HepG2 (cell line): Measurements from ENCODE around the gene SLC22A7. TPM values are rescaled to one million over a fixed set of nuclear protein-coding genes. Genes with fewer than 3 reads are reported as not detected.

ENCODE experiments used
- DNMT3B ChIP-seq: conservative IDR thresholded peaks from 2 replicates; pipeline ENCODE4 v1.6.1; 2016; ENCODE audit warnings: missing biosample characterization, control low read depth
- EEA1 ChIP-seq: sonication (generic); formaldehyde crosslinking; IDR thresholded peaks from 2 replicates; pipeline ENCODE4 v1.5.1; 2020; ENCODE audit warnings: mild to moderate bottlenecking, missing genetic modification reagents, borderline replicate concordance
- FOXP4 ChIP-seq: sonication (generic); formaldehyde crosslinking; IDR thresholded peaks from 2 replicates; pipeline ENCODE4 v1.4.0; 2020; ENCODE audit warnings: missing genetic modification reagents
- KAT8 ChIP-seq: IDR thresholded peaks from 2 replicates; pipeline ENCODE4 v1.6.1; 2016; ENCODE audit warnings: missing genetic modification reagents, missing compliant biosample characterization
- KLF15 ChIP-seq: sonication (generic); formaldehyde crosslinking; IDR thresholded peaks from 2 replicates; pipeline ENCODE4 v1.8.1; 2023; ENCODE audit warnings: borderline replicate concordance, mild to moderate bottlenecking, inconsistent platforms, missing genetic modification reagents, mixed read lengths
- NR2F6 ChIP-seq, 2 experiments: IDR thresholded peaks; 2 replicates each; pipeline ENCODE4 v1.6.1; 2016; ENCODE audit warnings: antibody characterized with exemption in 1 of 2, mild to moderate bottlenecking in 1 of 2
- PHF5A ChIP-seq: IDR thresholded peaks from one replicate; pipeline ENCODE4 v1.6.1; 2018; ENCODE audit warnings: low read depth, missing genetic modification reagents; ENCODE audit not compliant: unreplicated experiment
- PITX1 ChIP-seq: sonication (generic); formaldehyde crosslinking; IDR thresholded peaks from 2 replicates; pipeline ENCODE4 v1.5.1; 2020; ENCODE audit warnings: mild to moderate bottlenecking, missing genetic modification reagents
- TOPORS ChIP-seq: sonication (generic); formaldehyde crosslinking; IDR thresholded peaks from 2 replicates; pipeline ENCODE4 v1.8.0; 2023; ENCODE audit warnings: mild to moderate bottlenecking, missing genetic modification reagents
- ZBTB20 ChIP-seq: sonication (generic); formaldehyde crosslinking; IDR thresholded peaks from 2 replicates; pipeline ENCODE4 v1.8.1; 2023; ENCODE audit warnings: missing genetic modification reagents, low read depth, mild to moderate bottlenecking, borderline replicate concordance
- ZFP90 ChIP-seq: sonication (generic); formaldehyde crosslinking; IDR thresholded peaks from 2 replicates; pipeline ENCODE4 v1.8.0; 2022; ENCODE audit warnings: missing genetic modification reagents, mild to moderate bottlenecking, inconsistent platforms, borderline replicate concordance
- ZNF225 ChIP-seq: sonication (generic); formaldehyde crosslinking; IDR thresholded peaks from 2 replicates; pipeline ENCODE4 v1.4.0; 2020; ENCODE audit warnings: mild to moderate bottlenecking, missing genetic modification reagents
- ZNF563 ChIP-seq: sonication (generic); formaldehyde crosslinking; IDR thresholded peaks from 2 replicates; pipeline ENCODE4 v1.8.0; 2022; ENCODE audit warnings: mild to moderate bottlenecking, moderate library complexity, missing genetic modification reagents
- ZNF574 ChIP-seq: sonication (generic); formaldehyde crosslinking; IDR thresholded peaks from 2 replicates; pipeline ENCODE4 v1.4.0; 2020; ENCODE audit warnings: missing genetic modification reagents
- ZNF687 ChIP-seq: sonication (generic); formaldehyde crosslinking; IDR thresholded peaks from 2 replicates; pipeline ENCODE4 v1.5.1; 2020; ENCODE audit warnings: mild to moderate bottlenecking, missing genetic modification reagents, moderate library complexity
- polyA plus RNA-seq, 8 experiments: library from polyadenylated mRNA; depleted of rRNA in 3 of 8; stranded (reverse) in 7 of 8; unstranded in 1 of 8; fragments of >200 nt; fragmentation: Illumina TruSeq in 4 of 8; extraction: Trizol in 4 of 8; gene quantifications; 2 replicates each; pipeline versions ENCODE4 v1.2.1 to v1.2.3, GENCODE V29; 2011 to 2016; ENCODE audit warnings: low read depth in 4 of 8, missing spikeins in 1 of 8, mixed read lengths in 1 of 8; ENCODE audit not compliant: insufficient read depth in 1 of 8
- total RNA-seq, 5 experiments: library from RNA; depleted of rRNA; stranded (reverse); fragments of >200 nt; fragmentation: Illumina TruSeq; extraction: Trizol; gene quantifications; 2 replicates each; pipeline ENCODE4 v1.2.3, GENCODE V29; 2016; ENCODE audit warnings: low read depth in 1 of 5
- TF ChIP-seq, protein P1 (sequence below): sonication (generic); formaldehyde crosslinking; IDR thresholded peaks from 2 replicates; pipeline ENCODE4 v1.8.1; 2023; ENCODE audit warnings: mild to moderate bottlenecking, moderate library complexity, missing genetic modification reagents

Gene SLC22A7
- total and polyA plus RNA-seq, 2 of the 13 experiments (the other 11 are each of a cell fraction or from before 2014, with no cell fraction given): 5.3 to 22.6 TPM

DNA sequence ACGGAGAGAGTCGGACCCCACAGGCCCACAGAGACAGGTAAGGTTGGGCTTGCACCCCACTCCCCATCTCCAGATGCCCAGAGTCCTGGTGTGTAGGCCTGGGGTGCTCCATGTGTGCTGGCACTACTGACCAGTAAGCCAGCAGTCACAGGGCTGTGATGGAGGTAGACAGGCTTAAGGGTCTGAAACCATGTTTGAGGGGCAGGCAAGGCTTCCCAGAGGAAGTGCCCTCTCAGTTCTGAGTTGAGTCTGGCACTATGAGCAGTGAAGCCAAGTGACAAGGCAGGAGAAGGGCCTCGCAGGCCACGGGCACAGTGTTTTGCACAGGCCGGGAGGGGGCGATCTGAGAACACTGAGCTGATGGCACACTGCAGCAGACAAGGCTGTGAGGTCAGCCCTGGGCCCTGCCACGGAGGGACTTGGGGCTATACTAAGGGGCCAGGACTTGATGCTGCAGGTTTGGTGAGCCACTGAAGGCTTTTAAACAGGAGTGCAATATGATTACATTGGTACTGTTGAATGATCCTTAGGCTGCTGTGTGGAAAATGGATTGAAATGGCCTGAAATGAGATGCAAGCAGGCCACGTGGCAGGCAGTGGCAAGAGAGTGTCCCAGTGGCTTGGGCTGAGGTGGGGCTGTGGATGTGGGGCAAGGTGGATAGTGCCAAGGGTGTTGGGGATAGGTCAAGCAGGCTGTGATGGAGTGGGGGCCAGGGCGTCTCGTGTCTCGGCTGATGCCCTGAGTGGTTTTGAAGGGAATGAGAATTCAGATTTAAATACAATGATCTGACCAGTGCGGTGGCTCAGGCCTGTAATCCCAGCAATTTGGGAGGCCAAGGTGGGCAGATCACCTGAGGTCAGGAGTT, 34.5 kb upstream of the SLC22A7 start (continued):
- TF ChIP-seq ZNF687 (CRISPR knock-in tag): peak; percentile 94
- no peak; the same call in 1 of the 2 replicates for TF ChIP-seq ZFP90 (CRISPR knock-in tag)
- TF ChIP-seq PHF5A (CRISPR knock-in tag): peak; percentile 63
- TF ChIP-seq ZBTB20 (CRISPR knock-in tag): 0 out of 2 replicates have a peak, but pooled peaks have one; percentile 33
- TF ChIP-seq TOPORS (CRISPR knock-in tag): peak; percentile 73; the same call in 1 of the 2 replicates
- TF ChIP-seq FOXP4 (CRISPR knock-in tag): no peak
- TF ChIP-seq ZNF574 (CRISPR knock-in tag): peak; percentile 33; the same call in 1 of the 2 replicates
- TF ChIP-seq PITX1: no peak; the same call in 1 of the 2 replicates
- no peak for TF ChIP-seq NR2F6 (IDR thresholded peaks at IDR 0.05)
- peak; percentile 84; the same call in 1 of the 2 replicates for TF ChIP-seq NR2F6 (CRISPR knock-in tag; IDR thresholded peaks at IDR 0.05)
- no peak for TF ChIP-seq KLF15 (CRISPR knock-in tag)
- no peak; the same call in none of the 2 replicates for TF ChIP-seq ZNF225 (CRISPR knock-in tag)
- peak; percentile 63; the same call in 1 of the 2 replicates for TF ChIP-seq KAT8 (CRISPR knock-in tag)
- TF ChIP-seq, protein P1, sequence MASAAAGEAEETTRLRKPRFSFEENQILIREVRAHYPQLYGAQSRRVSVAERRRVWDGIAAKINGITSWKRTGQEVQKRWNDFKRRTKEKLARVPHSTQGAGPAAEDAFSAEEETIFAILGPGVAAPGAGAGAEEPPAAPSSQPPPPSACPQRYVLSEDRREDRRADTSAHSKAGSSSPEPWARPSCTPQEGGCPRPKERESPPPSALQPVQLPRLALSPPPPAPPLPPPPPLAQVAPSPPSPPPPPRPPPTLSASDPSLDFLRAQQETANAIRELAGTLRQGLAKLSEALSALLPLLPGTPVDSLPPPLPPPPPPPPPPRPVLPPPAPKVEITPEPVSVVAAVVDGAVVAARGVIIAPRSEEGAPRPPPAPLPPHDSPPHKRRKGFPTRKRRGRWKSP (CRISPR knock-in tag): no peak
- TF ChIP-seq DNMT3B (CRISPR knock-in tag): no peak
- TF ChIP-seq EEA1 (CRISPR knock-in tag): no peak
- TF ChIP-seq ZNF563: no peak
